ENCODE results near the gene GRID1. TPM values are rescaled to one million over a fixed set of nuclear protein-coding genes. Genes with fewer than 3 reads are reported as not detected.
"Not testable (repeated sequence)": the region's sequence is repeated elsewhere in the genome, so short reads cannot be mapped to it uniquely, and the experiment has no call there.

Gene GRID1
- total RNA-seq, 1 donor from 2014 or later: 1.1 TPM

GRCh38 chr10:86390337-86391120, 23.9 kb upstream of the GRID1 start:
- Mint-ChIP-seq H3K4me1 (peaks cover 4% of the 10 kb centered on the region), H3K27me3 (ENCODE audit: low read depth) (peaks cover 71% of the 10 kb centered on the region), H3K27ac (ENCODE audit: unreplicated experiment) (no peak overlapping the region), H3K36me3 (ENCODE audit: low read depth) (no peaks in the 10 kb centered on the region), H3K4me3 (no peak overlapping the region), H3K9me3 (no peaks in the 10 kb centered on the region)
- no peak for TF ChIP-seq CTCF (conservative IDR thresholded peaks at IDR 0.05)
- no peak for DNase-seq (ENCODE audit: low read depth, low spot score)

- Mint-ChIP-seq H3K36me3 (ENCODE audit: low read depth) (no peaks in the 10 kb centered on the region), H3K27ac (ENCODE audit: unreplicated experiment) (no peak overlapping the region), H3K4me3 (peak overlapping the region; percentile 59), H3K27me3 (ENCODE audit: low read depth) (peaks cover 79% of the 10 kb centered on the region), H3K4me1 (peaks cover 4% of the 10 kb centered on the region), H3K9me3 (no peaks in the 10 kb centered on the region)
- peak; percentile 45 for DNase-seq (ENCODE audit: low read depth, low spot score)
- TF ChIP-seq CTCF (conservative IDR thresholded peaks at IDR 0.05): peak; percentile 28
Observed at GRCh38 chr10:86389441-86390193, 23.0 kb upstream of the GRID1 start.

GRCh38 chr10:86389109-86389440, 22.5 kb upstream of the GRID1 start:
- peak overlapping the region; percentile 59 for H3K4me3 Mint-ChIP-seq
- not testable (repeated sequence) for H3K27ac Mint-ChIP-seq (ENCODE audit: unreplicated experiment); DNase-seq (ENCODE audit: low read depth, low spot score); H3K36me3 Mint-ChIP-seq (ENCODE audit: low read depth); H3K9me3 Mint-ChIP-seq; H3K4me1 Mint-ChIP-seq
- peaks cover 79% of the 10 kb centered on the region for H3K27me3 Mint-ChIP-seq (ENCODE audit: low read depth)

- no peak overlapping the region for H3K4me3 Mint-ChIP-seq
- no peak for DNase-seq (ENCODE audit: low read depth, low spot score)
- TF ChIP-seq CTCF (conservative IDR thresholded peaks at IDR 0.05): no peak
- H3K4me1 Mint-ChIP-seq: peaks cover 4% of the 10 kb centered on the region
- H3K36me3 Mint-ChIP-seq (ENCODE audit: low read depth): no peaks in the 10 kb centered on the region
- no peak overlapping the region for H3K27ac Mint-ChIP-seq (ENCODE audit: unreplicated experiment)
- no peaks in the 10 kb centered on the region for H3K9me3 Mint-ChIP-seq
- peaks cover 76% of the 10 kb centered on the region for H3K27me3 Mint-ChIP-seq (ENCODE audit: low read depth)
Observed at GRCh38 chr10:86388119-86388704, 21.6 kb upstream of the GRID1 start.

- Mint-ChIP-seq H3K4me3 (no peak overlapping the region), H3K27me3 (ENCODE audit: low read depth) (peaks cover 70% of the 10 kb centered on the region), H3K4me1 (peaks cover 4% of the 10 kb centered on the region), H3K27ac (ENCODE audit: unreplicated experiment) (no peak overlapping the region), H3K36me3 (ENCODE audit: low read depth) (no peaks in the 10 kb centered on the region), H3K9me3 (no peaks in the 10 kb centered on the region)
- no peak for TF ChIP-seq CTCF (conservative IDR thresholded peaks at IDR 0.05)
- DNase-seq (ENCODE audit: low read depth, low spot score): no peak
Observed at GRCh38 chr10:86387178-86387794, 20.7 kb upstream of the GRID1 start.

All from neural crest cell (in vitro differentiated cells).